Natural killer cell (primary cell): ENCODE results near the gene SCGB3A2. TPM values are rescaled to one million over a fixed set of nuclear protein-coding genes. Genes with fewer than 3 reads are reported as not detected.
A peak's percentile ranks its signal among the peaks of the same experiment; 100 is the strongest.

ENCODE experiments used
- ATAC-seq, 3 donors: fragments of 150-1000 bp in 2 of 3; fragments of 200-7000 bp in 1 of 3; cut with Tn5 transposase; 1 replicate in 1 of 3; 2 replicates in 2 of 3; pipeline ENCODE4 v1.10.0; 2021; ENCODE audit warnings: mild to moderate bottlenecking in 2 of 3, moderate library complexity in 2 of 3
- DNase-seq, 2 donors: peaks; one replicate each; pipeline versions ENCODE4 v3.0.0 to v3.0.0-alpha.2; 2013 to 2021; ENCODE audit warnings: mixed read lengths in 1 of 2
- H3K27ac ChIP-seq: one replicate; pipeline ENCODE4 v1.5.1; 2013; ENCODE audit warnings: mild to moderate bottlenecking, low read length
- H3K27me3 ChIP-seq: one replicate; pipeline ENCODE4 v1.6.1; 2013; ENCODE audit warnings: low read length; ENCODE audit not compliant: control insufficient read depth, insufficient read depth
- H3K36me3 ChIP-seq: one replicate; pipeline ENCODE4 v1.6.1; 2013; ENCODE audit warnings: low read length; ENCODE audit not compliant: control insufficient read depth, insufficient read depth
- H3K4me1 ChIP-seq: one replicate; pipeline ENCODE4 v1.6.1; 2013; ENCODE audit warnings: low read length; ENCODE audit not compliant: control insufficient read depth, insufficient read depth
- H3K4me3 ChIP-seq: one replicate; pipeline ENCODE4 v1.5.1; 2013; ENCODE audit warnings: low read length
- H3K9me3 ChIP-seq: one replicate; pipeline ENCODE4 v1.6.1; 2013; ENCODE audit warnings: low read length; ENCODE audit not compliant: control insufficient read depth, insufficient read depth
- H3K27ac Mint-ChIP-seq, 2 donors: one replicate each; pipeline ENCODE4 v1.8.0; 2022; ENCODE audit warnings: mild to moderate bottlenecking in 2 of 2, mixed read lengths in 2 of 2, moderate library complexity in 1 of 2
- H3K27me3 Mint-ChIP-seq, 2 donors: one replicate each; pipeline ENCODE4 v1.8.0; 2022; ENCODE audit warnings: low read depth in 2 of 2, mixed read lengths in 2 of 2
- H3K36me3 Mint-ChIP-seq: one replicate; pipeline ENCODE4 v1.8.0; 2022; ENCODE audit warnings: mixed read lengths
- H3K4me1 Mint-ChIP-seq, 2 donors: one replicate each; pipeline ENCODE4 v1.8.0; 2022; ENCODE audit warnings: mixed read lengths in 2 of 2
- H3K4me3 Mint-ChIP-seq: one replicate; pipeline ENCODE4 v1.8.0; 2022; ENCODE audit warnings: mild to moderate bottlenecking, moderate library complexity, mixed read lengths
- H3K9me3 Mint-ChIP-seq, 2 donors: one replicate each; pipeline ENCODE4 v1.8.0; 2022; ENCODE audit warnings: mixed read lengths in 2 of 2
- WGBS: methylation state at CpG from one replicate; pipeline ENCODE4 v1.1.7; 2013; ENCODE audit warnings: missing lambda C conversion rate; ENCODE audit not compliant: insufficient coverage; 5-methylcytosine and 5-hydroxymethylcytosine counted together
- intact Hi-C: fragments of 100-400 bp; cut with micrococcal nuclease; formaldehyde crosslinking; loops from one replicate; pipeline ENCODE4 v1.14.2; 2022
- total RNA-seq, 4 donors: library from RNA; stranded (reverse); fragments of 120-200 nt in 1 of 4; gene quantifications; one replicate each; pipeline versions ENCODE4 v1.2.3 to v1.2.4, GENCODE V29; 2013 to 2022
- TF ChIP-seq, protein P1 (sequence below): fragments of 200-600 bp; IDR thresholded peaks from one replicate; pipeline ENCODE4 v1.8.0; 2022; ENCODE audit warnings: antibody characterized with exemption

Gene SCGB3A2
- total RNA-seq, 3 donors from 2014 or later (not counting 1 experiment from before 2014, with no cell fraction given), result 1.2 TPM; not detected in 2

DNA sequence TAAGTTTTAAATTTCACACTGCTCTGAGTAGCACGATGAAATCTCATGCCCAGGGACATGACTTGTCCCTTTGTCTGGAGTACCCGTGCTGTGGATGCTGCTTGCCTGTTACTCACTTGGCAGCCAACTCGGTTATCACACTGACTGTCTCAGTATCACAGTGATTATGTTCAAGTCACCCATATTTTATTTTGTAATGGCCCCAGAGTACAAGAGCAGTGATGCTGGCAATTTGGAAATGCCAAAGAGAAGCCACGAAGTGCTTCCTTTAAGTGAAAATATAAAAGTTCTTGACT lies 22.8 kb upstream of the SCGB3A2 start:
- no peak overlapping the region for H3K27ac Mint-ChIP-seq
- H3K4me3 Mint-ChIP-seq, result no peak overlapping the region
- peaks cover 0 to 5% of the 10 kb centered on the region in 2 donors for H3K4me1 Mint-ChIP-seq

DNA sequence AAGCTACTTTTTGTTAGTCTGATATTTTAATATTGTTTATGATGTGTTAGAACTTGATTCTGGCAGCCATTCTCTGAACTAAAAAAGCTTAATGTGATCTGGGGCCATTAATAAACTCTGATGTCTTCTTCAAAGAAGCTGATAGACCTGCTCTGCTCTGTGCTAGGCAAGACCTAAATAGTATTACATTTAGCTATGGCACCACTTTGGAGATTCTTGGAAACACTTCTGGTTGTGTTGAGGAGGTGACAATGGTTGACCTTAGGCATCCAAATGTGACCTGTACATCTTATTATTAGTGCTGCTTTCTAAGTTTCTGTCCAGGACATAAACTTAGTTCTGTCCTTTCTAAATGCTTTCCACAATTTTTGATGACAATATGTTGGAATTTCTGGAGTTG lies 21.7 kb upstream of the SCGB3A2 start:
- H3K9me3 ChIP-seq, result no peaks in the 10 kb centered on the region
- no peak overlapping the region for H3K27ac ChIP-seq
- Mint-ChIP-seq H3K27me3 (peaks cover 5 to 7% of the 10 kb centered on the region in 2 donors), H3K27ac (no peak overlapping the region), H3K4me1 (peaks cover 0 to 5% of the 10 kb centered on the region in 2 donors), H3K9me3 (no peaks in the 10 kb centered on the region), H3K36me3 (no peaks in the 10 kb centered on the region), H3K4me3 (no peak overlapping the region)
- ATAC-seq (no peak), DNase-seq (no peak)
- H3K4me1 ChIP-seq, result no peaks in the 10 kb centered on the region
- no peaks in the 10 kb centered on the region for H3K36me3 ChIP-seq
- TF ChIP-seq, protein P1, sequence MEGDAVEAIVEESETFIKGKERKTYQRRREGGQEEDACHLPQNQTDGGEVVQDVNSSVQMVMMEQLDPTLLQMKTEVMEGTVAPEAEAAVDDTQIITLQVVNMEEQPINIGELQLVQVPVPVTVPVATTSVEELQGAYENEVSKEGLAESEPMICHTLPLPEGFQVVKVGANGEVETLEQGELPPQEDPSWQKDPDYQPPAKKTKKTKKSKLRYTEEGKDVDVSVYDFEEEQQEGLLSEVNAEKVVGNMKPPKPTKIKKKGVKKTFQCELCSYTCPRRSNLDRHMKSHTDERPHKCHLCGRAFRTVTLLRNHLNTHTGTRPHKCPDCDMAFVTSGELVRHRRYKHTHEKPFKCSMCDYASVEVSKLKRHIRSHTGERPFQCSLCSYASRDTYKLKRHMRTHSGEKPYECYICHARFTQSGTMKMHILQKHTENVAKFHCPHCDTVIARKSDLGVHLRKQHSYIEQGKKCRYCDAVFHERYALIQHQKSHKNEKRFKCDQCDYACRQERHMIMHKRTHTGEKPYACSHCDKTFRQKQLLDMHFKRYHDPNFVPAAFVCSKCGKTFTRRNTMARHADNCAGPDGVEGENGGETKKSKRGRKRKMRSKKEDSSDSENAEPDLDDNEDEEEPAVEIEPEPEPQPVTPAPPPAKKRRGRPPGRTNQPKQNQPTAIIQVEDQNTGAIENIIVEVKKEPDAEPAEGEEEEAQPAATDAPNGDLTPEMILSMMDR, result no peak
- intact Hi-C loops, result loop anchor here (5.0 kb wide), 1 partner anchor 876 kb away; no protein-coding TSS in a partner anchor
- no peak overlapping the region for H3K4me3 ChIP-seq
- H3K27me3 ChIP-seq, result no peaks in the 10 kb centered on the region

More for the DNA sequence above, 22.8 kb upstream of the SCGB3A2 start:
- Histone ChIP-seq H3K27me3 (no peaks in the 10 kb centered on the region), H3K4me3 (no peak overlapping the region), H3K4me1 (no peaks in the 10 kb centered on the region), H3K27ac (no peak overlapping the region), H3K9me3 (no peaks in the 10 kb centered on the region), H3K36me3 (no peaks in the 10 kb centered on the region)
- no peaks in the 10 kb centered on the region for H3K9me3 Mint-ChIP-seq
- ATAC-seq (no peak), DNase-seq (no peak)
- WGBS, result 73% methylated on average over 4 of the region's 4 CpGs
- H3K36me3 Mint-ChIP-seq, result no peaks in the 10 kb centered on the region
- TF ChIP-seq, protein P1, result no peak
- intact Hi-C loops, result loop anchor here (5.0 kb wide), 1 partner anchor 877 kb away; no protein-coding TSS in a partner anchor
- peaks cover 5 to 7% of the 10 kb centered on the region in 2 donors for H3K27me3 Mint-ChIP-seq

GRCh38 chr5:147857302-147858129 lies 21.0 kb upstream of the SCGB3A2 start:
- Histone ChIP-seq H3K4me1 (no peaks in the 10 kb centered on the region), H3K9me3 (no peaks in the 10 kb centered on the region), H3K4me3 (no peak overlapping the region), H3K27ac (no peak overlapping the region), H3K27me3 (no peaks in the 10 kb centered on the region), H3K36me3 (no peaks in the 10 kb centered on the region)
- TF ChIP-seq, protein P1, result peak; percentile 86
- no peaks in the 10 kb centered on the region for H3K9me3 Mint-ChIP-seq
- H3K36me3 Mint-ChIP-seq, result no peaks in the 10 kb centered on the region
- H3K4me1 Mint-ChIP-seq, result peaks cover 0 to 5% of the 10 kb centered on the region in 2 donors
- H3K4me3 Mint-ChIP-seq, result no peak overlapping the region
- WGBS, result 5% methylated on average over 2 of the region's 2 CpGs
- peaks cover 5 to 7% of the 10 kb centered on the region in 2 donors for H3K27me3 Mint-ChIP-seq
- intact Hi-C loops, result loop anchor here (5.0 kb wide), 1 partner anchor 875 kb away; no protein-coding TSS in a partner anchor
- peak; percentile 30 to 58 for DNase-seq
- ATAC-seq, result peak; percentile 69 to 82 (median 76)
- H3K27ac Mint-ChIP-seq, result no peak overlapping the region
